Mucosa of descending colon (tissue), 3 donors: ENCODE measurements around the gene USP24. TPM values are rescaled to one million over a fixed set of nuclear protein-coding genes. Genes with fewer than 3 reads are reported as not detected.

Experiments
- ATAC-seq: fragments of 200-7000 bp; cut with Tn5 transposase; one replicate; pipeline ENCODE4 v1.9.1; 2020; ENCODE audit warnings: mild to moderate bottlenecking, moderate library complexity
- DNase-seq, 3 donors: peaks; one replicate each; pipeline ENCODE4 v3.0.0-alpha.2; 2020
- H3K36me3 ChIP-seq: fragments of 200-600 bp; one replicate; pipeline ENCODE4 v1.8.0; 2021; ENCODE audit warnings: low read depth, mild to moderate bottlenecking
- H3K4me1 ChIP-seq: fragments of 200-600 bp; one replicate; pipeline ENCODE4 v1.8.0; 2021; ENCODE audit warnings: low read depth, mild to moderate bottlenecking
- H3K4me3 ChIP-seq: fragments of 200-600 bp; one replicate; pipeline ENCODE4 v1.8.0; 2021; ENCODE audit warnings: mild to moderate bottlenecking
- H3K9me3 ChIP-seq: fragments of 200-600 bp; one replicate; pipeline ENCODE4 v1.8.0; 2021; ENCODE audit warnings: mild to moderate bottlenecking
- intact Hi-C, 2 donors: fragments of 100-400 bp; cut with DNase I in 1 of 2; cut with micrococcal nuclease in 1 of 2; formaldehyde crosslinking; loops; one replicate each; pipeline versions ENCODE4 v1.11.0 to v1.11.1; 2022; cut with DNase I, micrococcal nuclease
- total RNA-seq, 3 donors: library from RNA; stranded (reverse); fragmentation: NEBNext Ultra II Directional in 2 of 3; extraction: Animal tissue kit (Norgen Biotek cat#: 25700) in 2 of 3; gene quantifications; one replicate each; pipeline versions ENCODE4 v1.2.1 to v1.2.4, GENCODE V29; 2021 to 2023
- TF ChIP-seq, protein P1 (sequence below): fragments of 200-600 bp; IDR thresholded peaks from one replicate; pipeline ENCODE4 v1.8.0; 2022; ENCODE audit warnings: antibody characterized with exemption, mild to moderate bottlenecking
- donor health status: DM: no; HTN: no; CAD: no; lungs with moderate emphysema.
- donor health status: DM: no; HTN: no; CAD: no.
- donor health status: DM: no; HTN: yes; CAD: no.

Gene USP24
- total RNA-seq, 3 donors from 2014 or later, result 35.5 to 51.1 (median 46.2) TPM

DNA sequence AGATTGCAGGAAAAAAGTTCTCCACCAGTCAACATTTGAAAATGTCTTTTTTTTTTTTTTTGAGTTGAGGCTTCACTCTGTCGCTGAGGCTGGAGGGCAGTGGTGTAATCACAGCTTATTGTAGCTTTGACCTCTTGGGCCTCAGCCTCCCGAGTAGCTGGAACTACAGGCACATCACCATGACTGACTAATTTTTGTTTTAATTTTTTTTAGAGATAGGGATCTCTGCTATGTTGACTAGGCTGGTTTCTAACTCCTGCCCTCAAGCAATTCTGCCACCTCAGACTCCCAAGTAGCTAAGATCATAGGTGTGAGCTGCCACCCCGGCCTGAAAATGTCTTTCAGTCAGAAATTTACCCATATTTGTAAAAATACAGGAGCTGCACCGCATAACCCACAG lies 30.6 kb upstream of the USP24 start:
- no peaks in the 10 kb centered on the region for H3K4me1 ChIP-seq
- H3K9me3 ChIP-seq, result no peaks in the 10 kb centered on the region
- ATAC-seq (no peak), DNase-seq (no peak)
- no peak overlapping the region for H3K4me3 ChIP-seq
- no peaks in the 10 kb centered on the region for H3K36me3 ChIP-seq
- TF ChIP-seq, protein P1, sequence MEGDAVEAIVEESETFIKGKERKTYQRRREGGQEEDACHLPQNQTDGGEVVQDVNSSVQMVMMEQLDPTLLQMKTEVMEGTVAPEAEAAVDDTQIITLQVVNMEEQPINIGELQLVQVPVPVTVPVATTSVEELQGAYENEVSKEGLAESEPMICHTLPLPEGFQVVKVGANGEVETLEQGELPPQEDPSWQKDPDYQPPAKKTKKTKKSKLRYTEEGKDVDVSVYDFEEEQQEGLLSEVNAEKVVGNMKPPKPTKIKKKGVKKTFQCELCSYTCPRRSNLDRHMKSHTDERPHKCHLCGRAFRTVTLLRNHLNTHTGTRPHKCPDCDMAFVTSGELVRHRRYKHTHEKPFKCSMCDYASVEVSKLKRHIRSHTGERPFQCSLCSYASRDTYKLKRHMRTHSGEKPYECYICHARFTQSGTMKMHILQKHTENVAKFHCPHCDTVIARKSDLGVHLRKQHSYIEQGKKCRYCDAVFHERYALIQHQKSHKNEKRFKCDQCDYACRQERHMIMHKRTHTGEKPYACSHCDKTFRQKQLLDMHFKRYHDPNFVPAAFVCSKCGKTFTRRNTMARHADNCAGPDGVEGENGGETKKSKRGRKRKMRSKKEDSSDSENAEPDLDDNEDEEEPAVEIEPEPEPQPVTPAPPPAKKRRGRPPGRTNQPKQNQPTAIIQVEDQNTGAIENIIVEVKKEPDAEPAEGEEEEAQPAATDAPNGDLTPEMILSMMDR, result no peak
- intact Hi-C loops, result no loop called here

DNA sequence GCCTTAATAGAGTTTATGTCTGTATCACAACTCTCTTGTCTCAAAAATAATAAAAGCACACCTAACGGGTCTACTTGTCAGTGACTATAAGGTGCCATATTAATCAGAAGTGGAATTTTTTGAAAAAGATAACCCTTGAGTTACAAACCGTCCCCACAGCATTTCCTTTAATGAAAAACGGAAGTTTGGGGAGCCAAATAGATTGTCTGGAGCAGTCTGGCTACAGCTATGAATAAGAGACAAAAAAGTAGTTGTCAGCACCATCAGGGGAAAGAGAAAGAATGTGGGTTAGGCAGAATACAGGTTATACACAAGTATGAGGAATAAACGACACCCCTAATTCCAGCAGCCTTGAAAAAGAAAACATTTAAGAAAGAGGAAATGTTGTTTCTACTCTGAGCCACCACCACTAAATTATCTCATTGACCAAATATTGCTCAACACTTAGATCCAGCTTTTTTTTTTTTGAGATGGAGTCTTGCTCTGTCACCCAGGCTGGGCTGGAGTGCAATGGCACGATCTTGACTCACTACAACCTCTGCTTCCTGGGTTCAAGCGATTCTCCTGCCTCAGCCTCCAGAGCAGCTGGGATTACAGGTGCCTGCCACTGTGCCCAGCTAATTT lies 29.4 kb upstream of the USP24 start:
- DNase-seq, result no peak

DNA sequence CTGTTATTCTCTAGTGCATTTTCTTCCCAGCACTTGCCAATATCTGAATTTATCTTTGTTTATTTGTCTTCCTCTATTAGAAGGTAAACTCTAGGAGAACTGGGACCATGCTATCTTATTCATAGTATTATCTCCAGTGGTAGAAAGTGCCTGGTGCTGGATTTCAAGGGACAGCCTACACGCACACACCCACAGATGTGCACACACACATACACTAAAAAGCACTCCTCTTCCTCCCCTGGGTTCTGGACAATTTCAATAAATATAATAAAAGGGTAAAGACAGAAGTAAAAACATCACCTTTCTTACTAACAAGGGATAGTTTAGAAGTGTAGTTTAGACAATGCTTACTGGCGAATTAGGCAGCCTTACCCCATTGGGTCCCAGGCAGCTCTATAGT lies 28.5 kb upstream of the USP24 start:
- Histone ChIP-seq H3K36me3 (no peaks in the 10 kb centered on the region), H3K4me3 (no peak overlapping the region), H3K9me3 (no peaks in the 10 kb centered on the region), H3K4me1 (no peaks in the 10 kb centered on the region)
- intact Hi-C loops, result no loop called here
- DNase-seq (no peak), ATAC-seq (no peak)
- TF ChIP-seq, protein P1, result no peak

More for the DNA sequence above, 29.4 kb upstream of the USP24 start:
- no peak overlapping the region for H3K4me3 ChIP-seq
- H3K9me3 ChIP-seq, result no peaks in the 10 kb centered on the region
- intact Hi-C loops, result no loop called here
- TF ChIP-seq, protein P1, result no peak
- H3K4me1 ChIP-seq, result no peaks in the 10 kb centered on the region
- H3K36me3 ChIP-seq, result no peaks in the 10 kb centered on the region
- no peak for ATAC-seq

DNA sequence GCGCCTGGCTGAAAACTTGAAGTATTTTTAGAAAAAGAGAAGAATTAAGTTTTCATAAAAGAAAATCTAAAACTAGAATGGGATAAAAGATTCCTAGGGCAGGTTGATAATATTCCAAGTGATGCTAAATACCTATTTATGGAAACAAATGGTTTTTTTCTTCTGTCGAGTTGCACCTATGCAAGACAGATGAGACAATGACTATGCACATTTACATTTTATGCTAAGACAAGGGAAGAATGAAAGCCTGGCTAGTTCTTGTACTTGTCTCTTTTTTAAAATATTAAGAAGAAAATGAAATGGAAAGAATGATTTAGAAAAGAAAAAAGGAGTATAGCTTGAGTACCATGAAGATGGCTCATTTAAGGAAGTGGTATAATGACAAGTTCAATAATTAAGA lies 24.4 kb upstream of the USP24 start:
- Histone ChIP-seq H3K36me3 (no peaks in the 10 kb centered on the region), H3K4me3 (no peak overlapping the region), H3K9me3 (no peaks in the 10 kb centered on the region), H3K4me1 (no peaks in the 10 kb centered on the region)
- intact Hi-C loops, result no loop called here
- ATAC-seq (no peak), DNase-seq (no peak)
- TF ChIP-seq, protein P1, result no peak

DNA sequence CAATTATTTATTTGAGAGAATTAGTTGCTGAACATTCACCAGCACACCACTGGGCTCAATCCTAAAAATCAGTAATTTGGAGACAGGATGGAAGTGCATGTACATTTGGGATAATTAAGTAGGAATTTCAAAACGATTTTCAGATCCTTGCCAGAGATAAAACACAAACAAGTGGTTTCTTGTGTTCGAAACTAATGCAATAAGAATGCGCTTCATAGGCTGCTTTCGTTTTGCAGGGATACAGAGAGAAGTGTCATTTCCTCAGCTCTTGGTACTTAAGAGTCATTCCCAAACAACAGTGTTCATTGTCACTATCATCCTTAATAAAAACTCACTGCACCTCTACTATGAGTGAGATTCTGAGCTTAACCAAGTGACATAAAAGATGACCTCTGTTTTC lies 20.6 kb upstream of the USP24 start:
- Histone ChIP-seq H3K36me3 (no peaks in the 10 kb centered on the region), H3K4me1 (no peaks in the 10 kb centered on the region), H3K4me3 (no peak overlapping the region), H3K9me3 (no peaks in the 10 kb centered on the region)
- intact Hi-C loops, result no loop called here
- DNase-seq, result no peak
- TF ChIP-seq, protein P1, result no peak
- ATAC-seq, result no peak

DNA sequence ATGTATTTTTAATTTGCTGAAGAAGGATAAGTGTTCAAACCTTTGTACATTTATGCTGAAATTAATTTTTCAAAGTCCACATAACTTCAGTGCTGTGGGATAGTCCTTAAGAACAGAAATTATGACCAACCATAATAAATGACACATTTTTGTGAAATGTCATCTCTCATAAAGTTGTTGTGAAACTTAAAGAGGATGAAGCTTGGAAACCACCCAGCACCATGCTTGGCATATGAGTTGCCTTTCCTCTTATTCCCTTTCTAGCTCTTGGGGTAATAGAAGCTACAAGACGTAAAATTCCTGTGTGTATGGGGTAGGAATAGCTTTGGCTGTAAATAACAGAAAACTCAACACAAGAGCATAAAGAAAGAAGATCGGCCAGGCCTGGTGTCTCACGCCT lies 18.9 kb upstream of the USP24 start:
- TF ChIP-seq, protein P1, result no peak
- ATAC-seq (no peak), DNase-seq (no peak)
- intact Hi-C loops, result no loop called here
- Histone ChIP-seq H3K4me1 (no peaks in the 10 kb centered on the region), H3K36me3 (no peaks in the 10 kb centered on the region), H3K9me3 (no peaks in the 10 kb centered on the region), H3K4me3 (no peak overlapping the region)
